22Rv1 (cell line): ENCODE results near the gene CFAP46.
A peak's percentile ranks its signal among the peaks of the same experiment; 100 is the strongest.
"Not testable (repeated sequence)": the region's sequence is repeated elsewhere in the genome, so short reads cannot be mapped to it uniquely, and the experiment has no call there.

ENCODE experiments used
- H3K27ac ChIP-seq: fragments of 450-650 bp; 2 replicates; pipeline ENCODE4 v1.5.1; 2017
- CTCF ChIP-seq: fragments of 450-650 bp; IDR thresholded peaks from 2 replicates; pipeline ENCODE4 v1.5.1; 2017; ENCODE audit warnings: mild to moderate bottlenecking
- ZFX ChIP-seq: fragments of 450-650 bp; IDR thresholded peaks from 2 replicates; pipeline ENCODE4 v1.6.1; 2017; ENCODE audit warnings: antibody characterized with exemption, borderline replicate concordance

CFAP46 gene

GRCh38 chr10:132774902-132775863, 167.2 kb downstream of the CFAP46 start:
- TF ChIP-seq CTCF (no peak), ZFX (no peak)
- H3K27ac ChIP-seq: no peak overlapping the region

GRCh38 chr10:132774181-132774901, 168.0 kb downstream of the CFAP46 start:
- TF ChIP-seq ZFX: no peak
- no peak for TF ChIP-seq CTCF
- H3K27ac ChIP-seq: peak overlapping the region; percentile 53

- not testable (repeated sequence) for H3K27ac ChIP-seq
These were observed 169.6 kb downstream of the CFAP46 start for GRCh38 chr10:132772816-132773215.

- TF ChIP-seq ZFX (no peak), CTCF (no peak)
- H3K27ac ChIP-seq: no peak overlapping the region
These were observed 172.0 kb downstream of the CFAP46 start for GRCh38 chr10:132770061-132771021.

- no peak for TF ChIP-seq ZFX
- TF ChIP-seq CTCF: no peak
These were observed 173.8 kb downstream of the CFAP46 start for GRCh38 chr10:132768346-132769248.

GRCh38 chr10:132766291-132766690, 176.1 kb downstream of the CFAP46 start:
- H3K27ac ChIP-seq: no peak overlapping the region
- TF ChIP-seq CTCF: no peak
- TF ChIP-seq ZFX: no peak

More at GRCh38 chr10:132768346-132769248, 173.8 kb downstream of the CFAP46 start:
- H3K27ac ChIP-seq: no peak overlapping the region
